GM11168 (cell line): ENCODE data around the gene RNF5.
"Not testable (repeated sequence)": the region's sequence is repeated elsewhere in the genome, so short reads cannot be mapped to it uniquely, and the experiment has no call there.

Source experiments
- in situ Hi-C: fragments of 300-500 bp; cut with MboI; formaldehyde crosslinking; loops from one replicate; pipeline ENCODE4 v1.12.0; 2022; ENCODE audit warnings: low sequenced_read_pairs; ENCODE audit not compliant: unreplicated experiment

The RNF5 gene

DNA sequence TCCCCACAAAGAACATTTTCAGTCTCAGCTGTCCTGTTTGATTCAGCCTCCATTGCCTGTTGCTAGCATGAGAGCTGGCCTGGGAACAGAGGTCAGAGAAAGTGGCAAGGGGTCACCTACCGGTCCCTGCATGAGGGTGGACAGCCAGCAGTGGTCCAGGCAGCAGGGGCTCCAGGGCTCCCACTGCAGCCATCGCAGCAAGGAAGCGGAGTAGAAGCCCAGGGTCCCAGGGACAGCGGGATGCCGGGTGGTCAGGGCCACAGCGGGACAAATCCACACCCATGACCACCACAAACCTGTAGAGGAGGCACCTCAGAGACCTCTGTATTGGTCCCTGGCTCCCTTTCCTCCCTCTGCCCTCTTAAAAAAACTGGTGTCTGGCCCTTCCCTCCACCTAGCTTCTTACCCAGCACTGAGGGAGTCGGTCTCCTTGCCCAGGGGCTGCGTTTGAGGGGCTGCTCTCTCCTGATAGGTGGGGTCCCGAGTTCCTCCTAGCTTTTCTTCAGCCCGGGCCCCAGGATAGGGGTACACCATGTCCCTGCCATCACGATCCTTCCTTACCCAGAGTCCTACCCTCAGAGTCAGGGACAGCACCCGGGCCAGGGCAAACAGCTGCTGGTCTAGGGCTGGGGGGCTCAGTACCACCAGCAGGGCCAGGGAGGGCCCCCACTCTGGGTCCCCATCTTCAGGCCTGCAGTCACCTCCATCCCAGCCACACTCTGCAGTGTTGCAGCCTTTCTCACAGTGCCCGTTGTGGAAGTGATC, 22.7 kb downstream of the RNF5 start:
- in situ Hi-C loops = no loop called here

DNA sequence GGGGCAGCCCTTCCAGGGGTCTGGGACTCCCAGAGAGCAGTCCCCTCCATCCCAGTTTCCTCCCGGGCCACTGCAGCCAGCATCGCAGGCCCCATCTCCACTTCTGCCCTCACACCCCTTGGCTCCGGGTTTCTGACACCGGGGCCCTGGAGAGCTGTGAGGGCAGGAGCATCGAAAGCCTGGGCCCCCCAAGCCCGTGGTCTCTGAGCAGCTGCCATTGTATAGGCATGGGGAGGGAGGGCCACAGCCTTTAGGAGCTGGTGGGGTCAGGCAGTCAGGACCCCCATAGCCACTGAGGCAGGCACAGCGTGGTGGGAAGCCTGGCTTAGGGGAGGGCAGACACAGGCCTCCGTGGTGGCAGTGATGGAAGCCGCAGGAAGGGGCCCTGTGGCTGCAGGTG, 24.0 kb downstream of the RNF5 start:
- in situ Hi-C loops = no loop called here

DNA sequence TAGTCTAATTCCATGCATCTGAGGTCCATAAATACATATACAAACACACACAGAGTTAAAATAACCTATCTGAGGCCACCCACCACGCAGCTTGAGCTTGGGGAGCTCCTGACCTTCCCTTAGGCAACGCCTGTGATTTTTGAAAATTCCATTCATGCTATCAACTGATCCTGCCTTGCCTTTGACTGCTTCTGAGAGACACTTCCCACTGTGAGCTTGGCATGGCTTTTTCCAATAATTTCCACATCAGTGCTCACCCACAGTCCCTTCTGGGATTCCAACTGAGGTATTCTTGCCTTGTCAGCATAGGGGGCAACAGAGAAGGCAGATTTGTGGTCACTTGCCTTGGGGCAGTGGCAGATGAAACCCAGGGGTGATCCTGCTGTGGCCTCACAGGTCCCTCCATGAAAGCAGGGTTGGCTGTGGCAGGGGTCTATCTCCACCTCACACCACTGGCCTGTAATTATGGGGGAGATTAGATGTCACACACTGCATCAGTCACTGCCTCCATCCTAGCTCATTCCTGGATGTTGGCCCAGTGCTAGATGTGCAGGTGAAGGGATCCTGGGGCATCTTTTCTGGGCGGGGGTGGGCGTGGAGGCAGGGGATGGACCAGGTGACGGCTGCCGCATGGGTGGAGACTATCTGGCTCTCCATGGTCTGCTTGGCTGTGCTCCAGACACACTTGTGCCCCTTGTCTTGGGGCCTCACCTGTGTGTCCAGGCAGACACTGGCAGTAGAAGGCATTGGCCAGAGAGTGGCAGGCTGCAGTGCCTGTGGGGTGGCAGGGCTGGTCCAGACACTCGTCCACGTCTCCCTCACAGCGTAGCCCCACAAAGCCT, 25.4 kb downstream of the RNF5 start:
- in situ Hi-C loops = no loop called here

DNA sequence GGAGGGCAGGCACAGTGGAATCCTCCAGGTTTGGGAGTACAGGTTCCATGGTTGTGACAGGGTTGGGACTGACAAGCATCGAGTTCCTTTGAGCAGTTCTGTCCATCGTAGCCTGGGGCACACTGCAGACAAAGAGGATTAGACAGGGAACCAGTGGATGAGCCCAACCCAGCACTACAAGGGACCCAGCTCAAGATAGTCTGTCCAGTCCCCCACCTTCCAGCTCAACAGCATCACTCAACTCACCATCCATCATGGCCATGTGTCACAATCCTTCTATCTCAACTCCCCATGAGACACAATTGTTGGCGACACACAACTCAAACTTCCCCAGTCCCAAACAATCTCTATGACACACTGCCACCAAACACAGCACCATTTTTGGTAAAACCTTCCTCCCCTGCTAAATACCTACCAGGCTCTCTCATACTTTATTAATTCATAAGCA, 26.1 kb downstream of the RNF5 start:
- in situ Hi-C loops = no loop called here

DNA sequence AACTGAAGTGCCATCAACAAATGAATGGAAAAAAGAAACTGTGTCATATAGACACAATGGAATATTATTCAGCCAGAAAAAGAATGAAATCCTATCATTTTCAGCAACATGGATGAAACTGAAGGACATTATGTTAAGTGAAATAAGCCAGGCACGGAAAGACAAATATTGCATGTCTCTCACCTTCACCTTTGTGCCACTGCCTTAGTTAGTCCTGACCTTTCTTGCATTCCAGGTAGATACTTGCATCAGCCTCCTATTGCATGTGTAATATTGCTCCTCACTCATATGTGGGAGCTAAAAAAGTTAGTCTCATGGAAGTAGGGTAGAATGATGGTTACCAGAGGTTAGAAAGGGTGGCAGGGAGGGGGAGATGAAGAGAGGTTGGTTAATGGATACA, 30.8 kb downstream of the RNF5 start:
- in situ Hi-C loops = no loop called here

DNA sequence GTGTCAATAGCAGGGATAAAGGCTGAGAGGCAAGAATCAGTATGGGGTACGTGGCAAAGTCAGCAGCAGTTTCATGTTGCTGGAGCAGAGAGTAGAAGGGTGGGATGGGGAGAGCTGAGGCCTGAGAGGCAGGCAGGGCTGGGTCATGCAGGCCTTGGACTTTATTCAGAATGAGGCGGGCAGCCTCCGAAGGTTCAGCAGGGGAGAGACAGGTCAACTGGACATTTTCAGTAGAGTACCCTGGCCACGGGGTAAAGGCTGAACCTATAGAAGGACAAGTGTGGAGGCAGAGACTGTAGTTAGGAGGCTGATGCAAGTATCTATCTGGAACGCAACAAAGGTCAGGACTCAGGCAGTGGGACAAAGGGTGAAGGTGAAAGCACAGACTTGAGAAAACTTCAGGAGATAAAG, 32.0 kb downstream of the RNF5 start:
- in situ Hi-C loops = no loop called here

DNA sequence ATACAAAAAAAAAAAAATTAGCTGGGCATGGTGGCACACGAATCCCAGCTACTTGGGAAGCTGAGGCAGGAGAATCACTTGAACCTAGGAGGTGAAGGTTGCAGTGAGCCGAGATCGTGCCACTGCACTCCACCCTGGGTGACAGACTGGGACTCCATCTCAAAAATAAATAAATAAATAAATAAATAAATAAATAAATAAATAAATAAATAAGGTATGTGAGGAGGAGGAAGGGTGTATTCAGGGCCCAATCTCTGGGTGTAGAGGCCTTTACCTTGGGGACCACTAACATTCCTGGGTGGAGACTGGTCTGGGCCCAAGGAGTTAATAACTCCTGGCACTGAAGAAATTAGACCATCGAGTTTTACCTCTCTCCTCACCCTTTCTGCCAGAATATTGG, 33.2 kb downstream of the RNF5 start:
- in situ Hi-C loops = not testable (repeated sequence)

DNA sequence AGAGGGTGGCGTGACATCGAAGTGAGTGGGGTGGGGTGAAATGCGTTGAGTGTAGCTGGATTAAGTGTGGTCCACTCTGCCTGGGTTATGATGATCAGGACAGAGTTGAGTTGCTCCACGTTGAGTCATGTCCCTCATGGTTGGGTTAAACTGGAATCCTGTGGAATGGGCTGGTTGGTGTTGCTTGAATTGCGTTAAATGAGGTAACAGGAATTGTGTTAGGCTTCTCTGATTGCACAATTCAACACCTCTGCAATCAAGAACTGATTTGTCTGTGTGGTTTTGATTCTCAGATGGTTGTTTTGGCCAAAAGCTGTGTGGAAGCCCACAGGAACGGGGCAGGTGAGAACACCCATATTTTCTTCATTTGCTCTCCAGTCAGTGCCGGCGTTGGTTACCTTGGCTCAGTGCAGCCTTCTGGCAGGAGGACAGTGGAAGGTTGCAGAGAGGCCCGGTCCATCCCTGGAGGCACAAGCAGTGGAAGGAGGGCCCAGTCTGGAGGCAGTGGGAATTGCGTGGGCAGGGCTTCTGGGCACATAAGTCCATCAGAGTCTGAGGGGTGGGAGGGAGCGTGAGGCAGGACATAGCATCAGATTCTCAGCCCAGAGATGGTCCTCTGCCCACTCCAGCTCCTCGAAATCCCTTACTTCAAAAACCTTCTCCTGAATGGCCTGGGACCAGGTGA, 34.0 kb downstream of the RNF5 start:
- in situ Hi-C loops = no loop called here

DNA sequence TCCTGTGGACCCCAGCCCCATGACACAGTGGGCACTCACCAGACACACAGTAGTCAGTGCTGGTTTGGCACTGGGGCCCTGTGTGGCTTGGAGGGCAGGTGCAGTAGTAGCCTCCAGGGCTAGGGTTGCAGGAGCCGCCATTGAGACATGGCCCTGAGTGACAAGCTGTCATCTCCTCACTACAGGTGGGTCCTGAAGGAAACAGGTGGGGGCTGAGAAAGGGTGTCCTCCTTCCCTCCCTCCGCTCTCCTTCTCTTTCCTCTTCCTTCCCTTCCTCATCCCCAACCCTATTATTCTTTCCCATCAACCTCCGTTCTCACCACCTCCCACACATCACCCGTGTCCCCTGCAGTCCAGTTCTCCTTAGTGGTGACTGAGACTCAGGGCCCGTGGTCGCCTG, 35.4 kb downstream of the RNF5 start:
- in situ Hi-C loops = no loop called here

DNA sequence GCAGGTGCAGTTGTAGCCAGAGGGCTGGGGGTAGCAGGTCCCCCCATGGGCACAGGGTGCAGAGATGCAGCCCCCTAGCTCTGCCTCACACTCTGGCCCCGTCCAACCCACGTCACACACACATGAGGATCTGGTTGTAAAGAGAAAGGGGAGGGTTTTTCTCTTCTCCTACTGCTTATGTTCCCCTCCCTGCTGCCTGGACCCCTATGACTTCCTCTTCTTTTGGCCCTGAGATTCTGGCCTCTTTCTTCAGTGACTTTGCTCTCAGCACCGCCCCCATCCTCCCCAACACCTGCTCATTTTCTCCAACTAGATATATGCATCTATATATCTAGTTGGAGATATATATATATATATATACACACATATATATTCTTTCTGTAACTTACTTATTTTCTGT, 35.9 kb downstream of the RNF5 start:
- in situ Hi-C loops = no loop called here

DNA sequence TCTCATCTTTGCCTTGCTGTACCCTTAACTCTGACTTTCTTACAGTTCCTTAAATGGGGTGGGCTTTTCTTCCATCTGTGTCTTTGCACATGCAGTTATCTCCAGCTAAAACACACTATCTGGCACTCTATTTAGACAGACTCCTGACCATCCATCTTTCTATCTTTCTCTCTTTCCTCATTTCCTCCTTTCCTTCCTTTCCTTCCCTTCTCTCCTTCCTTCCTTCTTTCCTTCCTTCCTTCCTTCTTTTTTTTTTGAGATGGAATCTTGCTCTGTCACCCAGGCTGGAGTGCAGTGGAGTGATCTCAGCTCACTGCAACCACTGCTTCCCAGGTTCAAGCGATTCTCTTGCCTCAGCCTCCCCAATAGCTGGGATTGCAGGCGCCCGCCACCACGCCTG, 37.4 kb downstream of the RNF5 start:
- in situ Hi-C loops = no loop called here

DNA sequence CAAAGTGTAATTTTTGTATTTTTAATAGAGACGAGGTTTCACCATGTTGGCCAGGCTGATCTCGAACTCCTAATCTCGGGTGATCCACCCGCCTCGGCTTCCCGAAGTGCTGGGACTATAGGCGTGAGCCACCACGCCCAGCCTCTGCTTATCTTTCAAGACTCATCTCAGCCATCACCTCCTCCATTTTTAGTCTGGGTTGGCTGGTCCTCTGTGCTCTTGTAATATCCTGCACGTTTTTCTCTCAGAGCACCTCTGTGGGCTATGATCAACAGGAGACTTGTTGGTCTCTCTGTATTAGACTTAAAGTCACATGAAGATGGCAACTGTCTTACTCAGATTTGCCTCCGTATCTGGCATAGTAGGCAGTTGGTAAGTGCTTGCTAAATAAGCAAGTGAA, 38.1 kb downstream of the RNF5 start:
- in situ Hi-C loops = no loop called here

DNA sequence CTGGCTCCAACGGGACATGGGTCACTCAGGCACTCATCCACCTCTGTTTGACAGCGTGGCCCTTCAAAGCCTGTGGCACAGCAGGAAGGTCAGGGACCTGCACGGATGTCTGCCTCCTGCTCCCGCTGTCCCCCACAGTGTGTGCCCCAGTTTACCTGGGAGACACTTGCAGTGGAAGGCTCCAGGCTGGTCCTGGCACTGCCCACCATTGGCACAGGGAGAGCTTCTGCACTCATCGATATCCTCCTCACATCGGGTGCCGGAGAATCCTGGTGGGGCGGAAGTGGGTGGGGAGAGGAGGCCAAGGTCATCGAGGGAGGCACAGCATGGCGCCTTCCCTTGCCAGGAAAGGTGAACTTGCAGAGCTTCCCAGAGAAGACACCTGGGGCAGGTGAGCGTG, 38.8 kb downstream of the RNF5 start:
- in situ Hi-C loops = no loop called here

DNA sequence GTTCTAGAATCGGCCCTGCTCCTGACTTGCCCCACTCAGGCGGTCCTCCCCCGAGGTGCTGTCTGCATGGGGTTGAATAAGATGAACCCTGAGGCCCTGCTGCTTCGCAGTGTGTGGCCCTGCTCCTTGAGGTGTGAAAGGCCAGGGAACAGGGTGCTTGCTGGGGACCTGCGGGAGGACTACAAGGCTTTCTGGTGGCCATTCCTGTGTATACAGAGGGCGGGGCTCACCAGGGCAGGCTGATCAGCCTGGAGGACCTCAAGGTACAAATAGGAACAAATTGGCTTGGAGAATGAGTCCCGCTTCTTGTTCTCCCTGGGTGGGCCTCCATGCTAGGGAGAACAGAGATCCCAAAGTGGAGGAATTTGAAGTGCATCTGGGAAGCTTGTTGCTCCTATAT, 40.0 kb downstream of the RNF5 start:
- in situ Hi-C loops = no loop called here

DNA sequence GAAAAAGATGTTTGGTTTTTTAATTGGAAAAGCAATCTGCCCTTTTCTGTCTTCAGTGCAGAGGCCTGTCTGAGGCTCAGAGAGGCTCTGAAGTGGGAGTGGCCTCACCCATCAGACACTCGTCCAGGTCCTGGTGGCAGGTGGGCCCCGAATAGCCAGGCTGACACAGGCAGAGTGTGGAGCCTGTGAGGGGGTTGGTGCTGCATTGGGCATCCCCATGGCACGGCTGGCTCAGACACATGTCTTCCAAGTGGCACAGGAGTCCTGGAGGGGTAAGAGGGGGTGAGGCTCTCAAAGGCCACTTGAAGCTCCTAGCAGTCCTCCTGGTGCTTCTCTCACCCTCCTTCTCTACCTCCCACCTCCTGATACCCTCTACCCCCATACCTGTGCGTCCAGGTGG, 41.8 kb downstream of the RNF5 start:
- in situ Hi-C loops = no loop called here

DNA sequence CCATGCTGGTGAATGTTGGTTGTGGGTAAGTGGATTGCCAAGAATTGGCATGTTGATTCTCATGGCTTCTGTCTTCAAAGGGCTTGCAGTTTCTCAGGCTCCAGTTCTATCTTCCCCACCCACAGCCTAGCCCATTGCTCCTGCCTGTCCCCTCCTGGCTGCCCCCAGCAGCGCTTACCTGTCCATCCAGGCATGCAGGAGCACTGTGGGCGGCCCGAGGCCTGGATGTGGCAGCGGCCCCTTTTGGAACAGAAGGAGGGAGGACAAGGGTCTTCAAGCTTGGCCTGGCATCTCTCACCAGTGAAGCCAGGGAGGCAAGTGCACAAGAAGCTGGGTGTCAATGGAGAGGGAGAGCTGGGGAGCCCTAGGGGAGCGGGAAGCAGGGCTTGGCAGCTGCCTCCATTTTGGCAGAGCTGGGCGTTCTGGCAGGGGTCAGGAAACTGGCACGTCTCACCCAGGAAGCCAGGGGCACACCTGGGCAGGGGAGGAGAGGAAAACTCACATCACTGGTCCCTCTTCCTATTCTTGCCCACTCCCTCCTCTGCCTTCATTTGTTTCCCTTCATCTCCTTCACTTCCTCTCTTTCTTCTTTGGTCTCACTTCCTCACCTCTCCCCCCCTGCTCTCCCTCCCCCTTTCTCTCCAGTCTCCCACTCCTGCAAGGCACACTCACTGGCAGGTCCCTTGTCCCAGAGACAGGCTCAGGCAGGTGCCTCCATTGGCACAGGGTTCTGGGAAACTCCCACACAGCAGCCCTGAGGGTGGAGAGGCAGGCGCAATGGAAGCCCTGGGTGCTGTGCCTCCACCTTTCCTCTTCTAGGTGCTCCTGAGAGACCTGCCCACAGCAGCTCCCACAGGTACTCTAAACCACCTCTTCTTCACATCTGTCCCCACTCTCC, 44.4 kb downstream of the RNF5 start:
- in situ Hi-C loops = no loop called here

DNA sequence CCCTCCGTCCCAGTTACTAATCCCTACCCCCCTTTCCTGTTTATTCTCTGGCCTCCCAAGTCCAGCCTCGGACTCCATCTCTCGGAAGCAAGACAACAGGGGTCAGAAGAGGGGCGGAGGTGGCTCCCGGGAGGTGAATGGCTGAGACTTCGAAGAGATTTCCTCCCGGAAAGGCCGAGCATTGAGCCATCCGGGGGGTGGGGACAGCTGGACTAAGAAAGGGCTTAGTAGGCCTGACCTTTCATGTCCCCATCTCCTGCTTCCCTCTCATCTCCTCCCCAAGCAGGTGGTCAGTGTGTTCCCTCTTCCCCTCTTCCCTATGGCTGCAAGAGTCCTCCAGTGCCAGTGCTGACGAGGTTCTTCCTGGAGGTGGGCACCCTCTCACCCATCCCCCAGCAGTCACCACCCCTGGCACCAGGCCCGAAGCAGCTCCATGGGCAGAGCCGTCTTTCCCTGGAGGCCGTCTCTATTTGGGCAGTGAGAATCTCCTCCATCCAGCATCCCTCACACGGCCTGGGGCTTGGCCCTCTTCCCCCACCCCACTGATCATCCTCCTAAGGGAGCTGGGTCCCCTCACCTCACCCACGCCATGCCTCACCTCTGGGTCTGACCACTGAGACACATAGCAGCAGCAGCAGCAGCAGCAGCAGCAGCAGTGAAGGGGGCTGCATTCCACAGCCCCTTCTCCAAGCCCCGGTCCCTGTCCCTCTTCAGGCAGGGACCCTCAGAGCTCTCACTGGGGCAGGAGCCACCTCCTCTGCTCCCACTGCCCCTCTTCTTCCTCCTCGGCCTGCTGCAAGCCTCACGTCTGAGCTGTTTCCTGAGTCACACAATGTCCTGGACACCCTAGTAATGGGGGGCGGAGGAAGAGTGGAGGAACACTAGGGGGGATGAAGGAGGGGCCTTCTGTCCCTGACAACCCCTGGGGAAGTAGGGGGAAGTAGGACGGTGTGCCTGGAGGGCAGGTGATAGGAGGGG, 45.3 kb downstream of the RNF5 start, which contains the start of gene NOTCH4:
Gene NOTCH4 (minus strand): TSS at position 810 of the 978 bp plus-strand sequence. CDS start 139 bp downstream, at position 671.
- in situ Hi-C loops = no loop called here

DNA sequence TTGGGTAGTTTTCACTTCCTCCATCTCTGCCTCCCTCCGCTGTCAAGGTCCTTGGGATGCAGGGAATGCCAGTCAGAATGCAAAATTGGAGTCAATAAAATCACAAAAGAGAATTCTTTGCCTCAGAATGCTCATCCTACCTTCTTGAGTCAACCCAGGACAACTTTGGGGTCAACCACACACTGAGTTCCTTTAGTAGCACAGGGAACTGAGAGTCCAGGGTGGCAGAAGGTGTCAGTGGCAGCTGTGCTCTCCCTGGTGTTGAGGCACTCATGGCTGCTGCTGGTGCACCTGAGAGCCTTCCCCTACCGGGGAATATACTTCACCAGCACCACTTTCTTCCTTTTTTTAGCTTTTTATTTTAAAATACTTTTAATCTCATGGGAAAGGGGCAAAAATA, 46.5 kb downstream of the RNF5 start:
- in situ Hi-C loops = loop anchor here (25.0 kb wide), 1 partner anchor 563 kb away; no protein-coding TSS in a partner anchor

DNA sequence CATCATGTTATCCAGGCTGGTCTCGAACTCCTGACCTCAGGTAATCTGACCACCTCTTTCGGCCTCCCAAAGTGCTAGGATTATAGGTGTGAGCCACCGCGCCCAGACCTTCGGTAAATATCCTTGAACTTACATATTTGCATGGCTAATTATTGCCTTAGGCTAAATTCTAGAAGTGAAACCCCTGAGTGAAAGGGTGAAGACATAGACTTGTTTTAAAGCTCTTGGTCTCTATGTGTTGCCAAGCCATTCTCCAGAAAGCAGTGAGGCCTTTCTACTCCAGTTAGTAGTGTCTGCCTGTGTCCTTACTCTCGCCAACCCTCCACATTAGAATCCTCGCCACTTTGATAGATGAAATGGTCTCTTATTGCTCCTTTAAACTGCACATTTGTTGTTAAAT, 48.2 kb downstream of the RNF5 start:
- in situ Hi-C loops = loop anchor here (25.0 kb wide), 1 partner anchor 561 kb away; no protein-coding TSS in a partner anchor
